ENCODE results near the gene FRY.

- TF ChIP-seq CTCF (IDR thresholded peaks at IDR 0.05) (no peak), MAX (CRISPR knock-in tag; IDR thresholded peaks at IDR 0.05) (no peak), IRF1 (CRISPR knock-in tag; IDR thresholded peaks at IDR 0.05) (no peak), ATF6 (CRISPR knock-in tag; IDR thresholded peaks at IDR 0.05) (no peak), ZNF263 (CRISPR knock-in tag; IDR thresholded peaks at IDR 0.05; ENCODE audit: low read depth) (no peak), TEAD4 (CRISPR knock-in tag; IDR thresholded peaks at IDR 0.05) (no peak), JUN (CRISPR knock-in tag; IDR thresholded peaks at IDR 0.05) (no peak), GTF2I (CRISPR knock-in tag; conservative IDR thresholded peaks at IDR 0.05) (no peak), FOXJ3 (CRISPR knock-in tag; IDR thresholded peaks at IDR 0.05; ENCODE audit: borderline replicate concordance) (no peak), MLX (CRISPR knock-in tag; IDR thresholded peaks at IDR 0.05) (no peak), JAZF1 (CRISPR knock-in tag; IDR thresholded peaks at IDR 0.05) (no peak), ESRRA (CRISPR knock-in tag; IDR thresholded peaks at IDR 0.05; ENCODE audit: borderline replicate concordance) (no peak), GRHL2 (CRISPR knock-in tag; IDR thresholded peaks at IDR 0.05; ENCODE audit: insufficient replicate concordance, severe bottlenecking) (no peak)
These were observed 230.0 kb downstream of the FRY start for GRCh38 chr13:32261567-32261966.

Data from WTC11 (cell line).